ENCODE measurements around the gene FFAR1.

Gene FFAR1, protein sequence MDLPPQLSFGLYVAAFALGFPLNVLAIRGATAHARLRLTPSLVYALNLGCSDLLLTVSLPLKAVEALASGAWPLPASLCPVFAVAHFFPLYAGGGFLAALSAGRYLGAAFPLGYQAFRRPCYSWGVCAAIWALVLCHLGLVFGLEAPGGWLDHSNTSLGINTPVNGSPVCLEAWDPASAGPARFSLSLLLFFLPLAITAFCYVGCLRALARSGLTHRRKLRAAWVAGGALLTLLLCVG (N-terminal part only)
- 0 reads per million in 2 donors for total RNA-seq

- DNase-seq: no peak
Measured at GRCh38 chr19:35347171-35347929, at the start of gene FFAR1. FFAR1 (plus strand) TSS chr19:35347902; CDS start chr19:35351552, 3,650 bp downstream.

DNA sequence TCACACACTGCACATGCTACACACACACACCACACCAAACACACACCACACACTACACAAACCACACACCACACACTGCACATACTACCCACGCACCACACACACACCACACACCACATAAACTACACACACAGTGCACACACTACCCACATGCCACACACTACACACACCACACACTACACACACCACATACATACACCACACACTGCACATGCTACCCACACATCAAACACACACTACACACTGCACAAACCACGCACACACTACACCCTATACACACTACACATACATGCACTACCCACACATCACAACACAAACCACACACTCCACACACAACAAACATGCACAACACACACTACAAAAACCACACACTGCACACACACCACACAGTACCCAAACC lies 49.8 kb upstream of the FFAR1 start:
- no peak for DNase-seq

- DNase-seq: no peak
Measured at GRCh38 chr19:35298561-35298972, 49.1 kb upstream of the FFAR1 start.

DNA sequence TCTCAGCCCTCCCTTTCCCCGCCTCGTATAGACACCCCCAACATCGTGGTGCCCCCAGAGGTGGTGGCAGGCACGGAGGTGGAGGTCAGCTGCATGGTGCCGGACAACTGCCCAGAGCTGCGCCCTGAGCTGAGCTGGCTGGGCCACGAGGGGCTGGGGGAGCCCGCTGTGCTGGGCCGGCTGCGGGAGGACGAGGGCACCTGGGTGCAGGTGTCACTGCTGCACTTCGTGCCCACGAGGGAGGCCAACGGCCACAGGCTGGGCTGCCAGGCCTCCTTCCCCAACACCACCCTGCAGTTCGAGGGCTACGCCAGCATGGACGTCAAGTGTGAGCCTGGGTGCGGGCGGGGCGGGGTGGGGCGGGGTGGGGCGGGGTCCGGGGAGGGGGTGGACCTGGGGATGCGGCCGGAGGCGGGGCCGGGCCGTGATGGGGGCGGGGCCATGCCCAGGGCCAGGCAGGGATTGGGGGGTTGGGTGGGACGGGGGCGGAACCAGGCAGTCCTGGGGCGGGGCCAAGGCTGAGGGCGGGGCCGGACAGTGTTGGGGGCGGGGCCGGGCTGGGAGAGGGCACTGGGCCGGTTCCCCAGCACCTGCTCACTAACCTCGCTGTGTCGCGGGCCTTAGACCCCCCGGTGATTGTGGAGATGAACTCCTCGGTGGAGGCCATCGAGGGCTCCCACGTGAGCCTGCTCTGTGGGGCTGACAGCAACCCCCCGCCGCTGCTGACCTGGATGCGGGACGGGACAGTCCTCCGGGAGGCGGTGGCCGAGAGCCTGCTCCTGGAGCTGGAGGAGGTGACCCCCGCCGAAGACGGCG lies 48.0 kb upstream of the FFAR1 start:
- DNase-seq: no peak

DNA sequence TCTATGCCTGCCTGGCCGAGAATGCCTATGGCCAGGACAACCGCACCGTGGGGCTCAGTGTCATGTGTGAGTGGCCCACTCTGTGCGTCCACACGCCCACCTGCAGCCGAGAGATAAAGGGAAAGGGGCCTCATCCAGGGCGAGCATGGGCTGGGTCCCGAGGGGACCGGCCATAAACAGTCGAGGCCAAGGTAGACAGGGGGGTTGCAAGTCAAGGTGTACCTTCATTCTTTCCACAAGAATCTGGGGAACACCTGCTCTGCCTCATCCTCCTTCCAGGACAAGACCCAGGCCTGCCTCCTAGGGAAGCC lies 47.4 kb upstream of the FFAR1 start:
- DNase-seq: no peak

DNA sequence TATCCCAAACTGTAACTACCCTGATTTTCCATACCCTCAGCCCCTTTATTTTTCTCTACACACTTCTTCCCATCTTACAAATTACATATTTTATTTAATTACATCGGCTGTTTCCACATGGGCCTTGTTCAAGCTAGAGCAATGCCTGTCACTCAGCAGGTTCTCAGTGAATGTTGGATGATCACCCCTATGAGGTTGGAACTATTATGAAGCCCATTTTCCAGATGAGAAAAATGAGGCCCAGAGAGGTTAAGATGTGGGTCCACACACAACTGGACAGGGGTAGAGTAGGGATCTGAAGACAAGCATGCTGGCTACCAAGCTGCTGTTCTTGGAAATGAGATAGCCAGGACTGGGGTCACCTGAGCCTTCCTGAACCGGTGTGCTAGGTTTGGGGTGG lies 45.7 kb upstream of the FFAR1 start:
- DNase-seq: no peak

GRCh38 chr19:35302446-35302845 lies 45.3 kb upstream of the FFAR1 start:
- no peak for DNase-seq

GRCh38 chr19:35303357-35303915 lies 44.3 kb upstream of the FFAR1 start:
- DNase-seq: no peak

- no peak for DNase-seq
Measured at GRCh38 chr19:35304036-35304435, 43.7 kb upstream of the FFAR1 start.

- DNase-seq: no peak
Measured at GRCh38 chr19:35305181-35305580, 42.5 kb upstream of the FFAR1 start.

- DNase-seq: no peak
Measured at GRCh38 chr19:35306473-35307246, 41.0 kb upstream of the FFAR1 start.

- DNase-seq: no peak
Measured at GRCh38 chr19:35307931-35308330, 39.8 kb upstream of the FFAR1 start.

DNA sequence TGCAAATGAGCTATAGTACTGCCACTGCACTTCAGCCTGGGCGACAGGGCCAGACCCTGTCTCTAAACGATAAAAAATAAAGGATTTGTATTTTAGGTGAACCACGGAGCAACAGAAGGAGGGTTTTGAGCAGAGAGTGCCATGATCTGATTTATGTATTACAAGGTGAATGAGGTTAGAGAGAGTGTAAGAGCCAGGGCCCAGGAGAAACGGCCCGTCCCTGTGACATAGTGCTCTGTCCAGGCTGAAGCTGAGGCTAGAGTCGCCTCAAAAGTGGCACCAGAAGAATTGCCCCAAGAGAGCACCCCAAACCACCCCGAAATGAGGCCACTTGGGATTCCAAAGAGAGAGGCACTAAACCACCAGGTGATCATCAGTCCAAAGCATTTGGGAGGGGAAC lies 38.8 kb upstream of the FFAR1 start:
- no peak for DNase-seq

- no peak for DNase-seq
Measured at GRCh38 chr19:35309481-35310279, 38.0 kb upstream of the FFAR1 start.

- DNase-seq: no peak
Measured at GRCh38 chr19:35310331-35310730, 37.4 kb upstream of the FFAR1 start.

GRCh38 chr19:35310811-35311465 lies 36.8 kb upstream of the FFAR1 start:
- DNase-seq: no peak

DNA sequence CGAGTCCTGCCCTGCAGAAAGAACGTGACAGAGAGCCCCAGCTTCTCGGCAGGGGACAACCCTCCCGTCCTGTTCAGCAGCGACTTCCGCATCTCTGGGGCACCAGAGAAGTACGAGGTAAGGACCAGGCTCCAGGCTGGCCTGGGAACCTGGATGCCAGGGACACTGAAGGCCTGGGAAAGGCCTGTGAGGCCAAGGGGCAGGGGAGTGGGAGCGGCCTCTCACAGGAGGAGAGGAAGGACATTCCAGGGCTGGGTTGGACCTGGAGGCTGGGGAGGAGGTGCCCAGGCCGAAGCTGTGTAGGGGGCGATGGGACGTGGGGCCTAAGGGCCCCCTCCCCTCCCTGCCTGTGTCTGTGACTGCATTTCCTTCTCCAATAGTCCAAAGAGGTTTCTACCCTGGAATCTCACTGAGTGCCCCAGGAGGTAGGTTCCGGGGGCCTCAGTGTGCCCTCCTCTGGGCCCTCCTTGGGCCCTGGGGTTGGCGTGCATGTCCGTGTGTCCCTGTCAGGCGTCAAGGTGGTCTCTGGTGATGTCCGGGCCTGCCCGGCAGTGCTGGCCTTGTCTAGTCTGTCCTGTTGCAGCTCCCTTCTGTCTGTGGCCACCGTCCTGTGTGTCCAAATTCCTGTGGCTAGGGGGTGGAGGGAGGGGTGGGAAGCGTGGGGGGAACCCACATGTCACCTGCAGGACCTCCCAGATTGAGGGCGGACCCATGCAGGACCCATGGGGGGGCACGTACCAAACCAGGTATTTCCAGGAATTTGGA lies 35.6 kb upstream of the FFAR1 start:
- no peak for DNase-seq

GRCh38 chr19:35313587-35313986 lies 34.1 kb upstream of the FFAR1 start:
- no peak for DNase-seq

DNA sequence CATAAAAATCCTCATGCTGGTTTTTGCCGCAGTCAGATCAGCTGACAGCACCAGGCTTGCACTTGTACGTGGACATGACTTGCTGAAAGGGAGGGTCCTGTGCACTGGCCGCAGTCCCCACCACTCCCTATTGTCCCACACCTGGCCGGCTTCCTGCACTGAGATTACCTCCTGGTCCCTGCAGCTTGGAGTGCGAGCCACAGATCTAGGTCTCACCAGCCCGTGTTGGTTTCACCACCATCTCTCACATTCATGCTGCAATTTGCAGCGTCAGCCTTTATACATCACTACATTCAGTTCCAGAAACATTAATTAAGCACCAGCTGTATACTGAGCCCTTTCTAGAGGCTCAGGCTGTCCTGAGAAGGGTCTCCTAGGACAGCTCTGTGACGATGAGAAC lies 33.7 kb upstream of the FFAR1 start:
- DNase-seq: no peak

GRCh38 chr19:35314858-35315470 lies 32.7 kb upstream of the FFAR1 start:
- DNase-seq: no peak

All from activated gamma-delta T cell (primary cell).